ENCODE data around the gene USP48. TPM values are rescaled to one million over a fixed set of nuclear protein-coding genes. Genes with fewer than 3 reads are reported as not detected.

USP48 gene
- total RNA-seq, 4 donors from 2014 or later, result 39.2 to 83.1 (median 51.5) TPM

DNA sequence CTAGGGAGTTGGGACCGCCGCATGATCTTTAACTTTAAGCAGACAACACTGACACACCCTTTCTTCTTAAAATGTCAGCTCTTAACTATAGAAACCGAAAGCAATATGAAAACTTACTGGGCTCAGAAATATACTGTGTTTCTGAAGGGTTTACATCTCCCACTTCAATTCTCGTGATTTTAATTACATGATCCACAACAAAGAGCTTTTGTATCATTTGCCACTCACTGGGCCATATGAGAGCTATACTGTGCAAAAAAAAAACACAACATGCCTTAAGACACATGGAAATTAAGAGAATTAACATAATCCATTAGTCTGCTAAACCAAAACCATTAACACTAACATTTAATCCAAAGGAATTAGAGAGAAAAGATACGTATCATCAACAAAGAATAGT is 78.8 kb downstream of the USP48 start:
- no peak for ATAC-seq
- peaks cover 0 to 21% (median 0%) of the 10 kb centered on the region in 3 donors for H3K4me1 ChIP-seq
- no peak overlapping the region for H3K4me3 ChIP-seq
- H3K27me3 ChIP-seq, result no peaks in the 10 kb centered on the region
- TF ChIP-seq EP300 (IDR thresholded peaks at IDR 0.05) (no peak), POLR2A (IDR thresholded peaks at IDR 0.05) (no peak), POLR2AphosphoS5 (IDR thresholded peaks at IDR 0.05) (no peak)
- TF ChIP-seq, protein P1, sequence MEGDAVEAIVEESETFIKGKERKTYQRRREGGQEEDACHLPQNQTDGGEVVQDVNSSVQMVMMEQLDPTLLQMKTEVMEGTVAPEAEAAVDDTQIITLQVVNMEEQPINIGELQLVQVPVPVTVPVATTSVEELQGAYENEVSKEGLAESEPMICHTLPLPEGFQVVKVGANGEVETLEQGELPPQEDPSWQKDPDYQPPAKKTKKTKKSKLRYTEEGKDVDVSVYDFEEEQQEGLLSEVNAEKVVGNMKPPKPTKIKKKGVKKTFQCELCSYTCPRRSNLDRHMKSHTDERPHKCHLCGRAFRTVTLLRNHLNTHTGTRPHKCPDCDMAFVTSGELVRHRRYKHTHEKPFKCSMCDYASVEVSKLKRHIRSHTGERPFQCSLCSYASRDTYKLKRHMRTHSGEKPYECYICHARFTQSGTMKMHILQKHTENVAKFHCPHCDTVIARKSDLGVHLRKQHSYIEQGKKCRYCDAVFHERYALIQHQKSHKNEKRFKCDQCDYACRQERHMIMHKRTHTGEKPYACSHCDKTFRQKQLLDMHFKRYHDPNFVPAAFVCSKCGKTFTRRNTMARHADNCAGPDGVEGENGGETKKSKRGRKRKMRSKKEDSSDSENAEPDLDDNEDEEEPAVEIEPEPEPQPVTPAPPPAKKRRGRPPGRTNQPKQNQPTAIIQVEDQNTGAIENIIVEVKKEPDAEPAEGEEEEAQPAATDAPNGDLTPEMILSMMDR (IDR thresholded peaks at IDR 0.05), result no peak
- H3K9me3 ChIP-seq, result no peaks in the 10 kb centered on the region
- H3K36me3 ChIP-seq, result peaks cover 3 to 75% of the 10 kb centered on the region in 2 donors
- 83 to 84% methylated on average over 5 of the region's 5 CpGs for WGBS, 2 donors (ENCODE audit: low coverage in 1 of 2)
- H3K27ac ChIP-seq, result no peak overlapping the region

DNA sequence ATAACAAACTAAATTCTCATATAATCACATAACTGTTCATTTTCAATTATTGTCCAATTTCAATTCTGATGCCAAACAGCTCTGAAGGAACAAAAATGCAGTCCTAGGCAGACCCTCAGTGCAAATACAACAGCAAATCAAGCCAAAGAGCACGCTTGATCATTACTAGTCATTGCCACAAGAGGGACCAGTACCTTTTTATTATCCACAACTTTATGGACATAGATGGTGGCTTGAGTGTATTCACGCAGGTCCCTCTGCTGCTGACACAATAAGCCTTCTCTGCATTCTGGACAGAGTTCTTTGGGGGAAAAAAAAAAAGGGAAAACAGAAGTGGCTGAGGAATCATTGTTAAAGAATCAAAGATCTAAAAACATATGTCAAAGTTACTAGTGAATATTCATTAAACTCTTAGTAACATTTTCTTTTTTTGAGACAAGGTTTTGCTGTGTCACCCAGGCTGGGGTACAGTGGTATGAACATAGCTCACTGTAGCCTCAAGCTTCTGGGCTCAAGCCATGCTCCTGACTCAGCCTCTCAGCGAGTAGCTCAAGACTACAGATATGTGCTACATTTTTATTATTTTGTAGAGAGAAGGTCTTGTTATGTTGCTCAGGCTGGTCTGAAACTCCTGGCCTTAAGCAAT is 79.5 kb downstream of the USP48 start:
- TF ChIP-seq, protein P1 (IDR thresholded peaks at IDR 0.05), result peak in 1 of 4 experiments; percentile 22
- no peak for TF ChIP-seq POLR2A (IDR thresholded peaks at IDR 0.05)
- H3K9me3 ChIP-seq, result no peaks in the 10 kb centered on the region
- peaks cover 3 to 80% of the 10 kb centered on the region in 2 donors for H3K36me3 ChIP-seq
- H3K4me3 ChIP-seq, result no peak overlapping the region
- peaks cover 0 to 21% (median 0%) of the 10 kb centered on the region in 3 donors for H3K4me1 ChIP-seq
- no peaks in the 10 kb centered on the region for H3K27me3 ChIP-seq
- WGBS, 2 donors (ENCODE audit: low coverage in 1 of 2), result 58 to 71% methylated on average over 3 of the region's 3 CpGs
- H3K27ac ChIP-seq, result no peak overlapping the region
- ATAC-seq, result no peak

DNA sequence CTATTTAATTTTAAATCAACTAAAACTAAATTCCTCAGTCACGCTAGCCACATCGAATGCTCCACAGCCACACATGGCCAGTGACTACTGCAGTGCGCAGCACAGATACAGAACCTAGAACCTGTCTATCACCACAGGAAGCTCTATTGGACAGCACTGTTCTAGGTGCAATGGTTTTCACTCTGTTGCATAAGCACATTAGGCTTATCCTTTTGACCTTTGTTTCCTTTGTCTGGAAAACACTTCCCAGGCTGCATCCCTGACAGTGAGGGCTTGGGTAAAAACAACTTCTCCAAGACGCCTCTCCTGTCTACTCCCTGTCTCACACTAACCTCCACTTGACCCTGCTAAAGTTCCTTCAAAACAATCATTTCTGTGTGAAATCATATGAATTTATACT is 80.2 kb downstream of the USP48 start:
- peaks cover 0 to 21% (median 0%) of the 10 kb centered on the region in 3 donors for H3K4me1 ChIP-seq
- ATAC-seq, result no peak
- H3K27me3 ChIP-seq, result no peaks in the 10 kb centered on the region
- no peaks in the 10 kb centered on the region for H3K9me3 ChIP-seq
- TF ChIP-seq POLR2AphosphoS5 (IDR thresholded peaks at IDR 0.05) (no peak), EP300 (IDR thresholded peaks at IDR 0.05) (no peak), POLR2A (IDR thresholded peaks at IDR 0.05) (no peak)
- TF ChIP-seq, protein P1 (IDR thresholded peaks at IDR 0.05), result no peak
- WGBS, 2 donors (ENCODE audit: low coverage in 1 of 2), result 93 to 95% methylated on average over 3 to 4 of the region's 4 CpGs
- H3K27ac ChIP-seq, result no peak overlapping the region
- H3K4me3 ChIP-seq, result no peak overlapping the region
- peaks cover 3 to 76% of the 10 kb centered on the region in 2 donors for H3K36me3 ChIP-seq

DNA sequence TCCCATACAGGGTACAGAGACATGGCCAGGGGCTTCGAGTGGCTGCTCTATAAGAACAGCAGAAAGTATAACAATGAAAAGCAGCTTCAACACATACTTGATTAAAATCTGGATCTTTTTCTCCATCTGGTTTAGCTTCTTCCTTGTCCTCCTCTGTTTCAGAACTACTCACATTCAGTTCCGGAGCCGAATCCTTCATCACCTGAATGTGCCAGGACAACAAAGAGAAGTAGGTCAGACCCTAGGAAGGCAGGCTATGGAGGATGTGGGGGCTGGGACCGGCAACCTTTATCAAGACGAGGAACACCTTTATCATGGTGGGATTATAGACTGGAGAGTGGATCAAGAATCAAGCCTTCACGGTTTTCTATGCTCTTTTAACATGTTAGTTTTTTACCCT is 81.5 kb downstream of the USP48 start:
- Histone ChIP-seq H3K27me3 (no peaks in the 10 kb centered on the region), H3K9me3 (no peaks in the 10 kb centered on the region), H3K4me1 (peaks cover 0 to 14% (median 0%) of the 10 kb centered on the region in 3 donors), H3K4me3 (no peak overlapping the region), H3K36me3 (peaks cover 3 to 84% of the 10 kb centered on the region in 2 donors), H3K27ac (no peak overlapping the region)
- 82 to 89% methylated on average over 6 of the region's 6 CpGs for WGBS, 2 donors (ENCODE audit: low coverage in 1 of 2)
- TF ChIP-seq, protein P1 (IDR thresholded peaks at IDR 0.05), result no peak
- TF ChIP-seq POLR2A (IDR thresholded peaks at IDR 0.05), result no peak
- no peak for TF ChIP-seq EP300 (IDR thresholded peaks at IDR 0.05)
- TF ChIP-seq POLR2AphosphoS5 (IDR thresholded peaks at IDR 0.05), result no peak
- ATAC-seq, result no peak

DNA sequence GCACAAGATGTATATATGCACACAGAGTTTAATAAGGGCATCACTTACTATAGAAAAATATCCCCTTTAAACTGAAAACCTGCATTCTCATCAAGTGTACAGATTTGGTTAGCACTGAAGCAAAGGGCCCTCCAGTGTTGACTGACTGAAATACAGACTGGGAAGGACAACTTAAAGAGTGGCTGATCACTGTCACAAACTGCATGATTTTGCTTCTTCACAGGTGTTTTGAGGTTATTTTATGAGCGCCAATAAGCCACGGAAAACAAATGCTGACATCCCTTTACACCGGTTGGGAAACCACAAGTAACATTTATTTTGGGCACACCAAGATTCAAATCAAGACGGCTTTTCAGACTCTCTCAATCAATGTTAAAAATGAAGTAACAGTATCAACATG is 82.9 kb downstream of the USP48 start:
- no peak for ATAC-seq
- peaks cover 3 to 89% of the 10 kb centered on the region in 2 donors for H3K36me3 ChIP-seq

More for the DNA sequence above, 82.9 kb downstream of the USP48 start:
- Histone ChIP-seq H3K27ac (no peak overlapping the region), H3K9me3 (no peaks in the 10 kb centered on the region), H3K4me3 (no peak overlapping the region), H3K27me3 (no peaks in the 10 kb centered on the region), H3K4me1 (peaks cover 0 to 2% (median 0%) of the 10 kb centered on the region in 3 donors)
- 88 to 94% methylated on average over 3 to 4 of the region's 4 CpGs for WGBS, 2 donors (ENCODE audit: low coverage in 1 of 2)
- TF ChIP-seq POLR2AphosphoS5 (IDR thresholded peaks at IDR 0.05) (no peak), EP300 (IDR thresholded peaks at IDR 0.05) (no peak), POLR2A (IDR thresholded peaks at IDR 0.05) (no peak)
- TF ChIP-seq, protein P1 (IDR thresholded peaks at IDR 0.05), result no peak
